ENCODE data around the gene CCDC74B. TPM values are rescaled to one million over a fixed set of nuclear protein-coding genes. Genes with fewer than 3 reads are reported as not detected.
"Not testable (repeated sequence)": the region's sequence is repeated elsewhere in the genome, so short reads cannot be mapped to it uniquely, and the experiment has no call there.

Gene CCDC74B
- total RNA-seq, 1 experiment from 2014 or later: 2.4 TPM

- Histone ChIP-seq H3K4me1 (replicated peaks; ENCODE audit: insufficient read depth) (no peaks in the 10 kb centered on the region), H3K9me3 (ENCODE audit: insufficient read depth, low read depth) (no peaks in the 10 kb centered on the region), H3K4me3 (no peak overlapping the region), H3K79me2 (ENCODE audit: low read depth) (no peaks in the 10 kb centered on the region), H3K27ac (no peak overlapping the region), H3K27me3 (ENCODE audit: insufficient read depth, low read depth) (no peaks in the 10 kb centered on the region), H3K36me3 (ENCODE audit: low read depth) (peaks cover 5% of the 10 kb centered on the region; the same call in 1 of the 2 replicates), H4K20me1 (ENCODE audit: insufficient read depth) (no peaks in the 10 kb centered on the region), H2AFZ (no peak overlapping the region), H3K9me2 (ENCODE audit: insufficient read depth) (no peaks in the 10 kb centered on the region), H3K4me2 (no peak overlapping the region), H3F3A (ENCODE audit: insufficient read depth, low read depth) (no peaks in the 10 kb centered on the region)
- BruUV-seq (replicated peaks): no TSS peak
- ChIA-PET POLR2A (ENCODE audit: unreplicated experiment) (no interaction called here), CTCF (no interaction called here)
- DNase-seq: no peak
- intact Hi-C loops (cut with micrococcal nuclease; ENCODE audit: unreplicated experiment): no loop called here
- TF ChIP-seq CTCF (conservative IDR thresholded peaks at IDR 0.05): no peak
- TF ChIP-seq EZH2 (IDR thresholded peaks at IDR 0.05; ENCODE audit: low read depth): no peak
These were observed 18.1 kb upstream of the CCDC74B start for GRCh38 chr2:130162968-130163367.

- H3K27ac ChIP-seq; H3F3A ChIP-seq (ENCODE audit: insufficient read depth, low read depth); H3K4me1 ChIP-seq (replicated peaks; ENCODE audit: insufficient read depth); DNase-seq; POLR2A ChIA-PET (ENCODE audit: unreplicated experiment); H3K4me2 ChIP-seq; H3K9me3 ChIP-seq (ENCODE audit: insufficient read depth, low read depth); CTCF ChIA-PET; H2AFZ ChIP-seq; BruUV-seq (replicated peaks); H3K4me3 ChIP-seq; H3K9me2 ChIP-seq (ENCODE audit: insufficient read depth); H3K27me3 ChIP-seq (ENCODE audit: insufficient read depth, low read depth); H3K79me2 ChIP-seq (ENCODE audit: low read depth); H4K20me1 ChIP-seq (ENCODE audit: insufficient read depth); H3K36me3 ChIP-seq (ENCODE audit: low read depth); intact Hi-C loops (cut with micrococcal nuclease; ENCODE audit: unreplicated experiment): not testable (repeated sequence)
These were observed 17.6 kb upstream of the CCDC74B start for GRCh38 chr2:130162486-130162885.

- H2AFZ ChIP-seq; H3K9me3 ChIP-seq (ENCODE audit: insufficient read depth, low read depth); H3K4me1 ChIP-seq (replicated peaks; ENCODE audit: insufficient read depth); H3K27me3 ChIP-seq (ENCODE audit: insufficient read depth, low read depth); H3K4me3 ChIP-seq; POLR2A ChIA-PET (ENCODE audit: unreplicated experiment); DNase-seq; H3K79me2 ChIP-seq (ENCODE audit: low read depth); H3F3A ChIP-seq (ENCODE audit: insufficient read depth, low read depth); H4K20me1 ChIP-seq (ENCODE audit: insufficient read depth); H3K4me2 ChIP-seq; H3K36me3 ChIP-seq (ENCODE audit: low read depth); H3K27ac ChIP-seq; CTCF ChIA-PET; H3K9me2 ChIP-seq (ENCODE audit: insufficient read depth); intact Hi-C loops (cut with micrococcal nuclease; ENCODE audit: unreplicated experiment); BruUV-seq (replicated peaks): not testable (repeated sequence)
These were observed 16.2 kb upstream of the CCDC74B start for GRCh38 chr2:130160838-130161705.

- no peak overlapping the region for H2AFZ ChIP-seq
- no peak overlapping the region for H3K4me2 ChIP-seq
- no peaks in the 10 kb centered on the region for H3K4me1 ChIP-seq (replicated peaks; ENCODE audit: insufficient read depth)
- no peak for TF ChIP-seq CTCF (conservative IDR thresholded peaks at IDR 0.05)
- no peak for TF ChIP-seq EZH2 (IDR thresholded peaks at IDR 0.05; ENCODE audit: low read depth)
- no peaks in the 10 kb centered on the region for H3K79me2 ChIP-seq (ENCODE audit: low read depth)
- H3K27ac ChIP-seq: no peak overlapping the region
- ChIA-PET POLR2A (ENCODE audit: unreplicated experiment) (no interaction called here), CTCF (no interaction called here)
- no peak for DNase-seq
- H3K9me3 ChIP-seq (ENCODE audit: insufficient read depth, low read depth): no peaks in the 10 kb centered on the region
- H3K4me3 ChIP-seq: no peak overlapping the region
- intact Hi-C loops (cut with micrococcal nuclease; ENCODE audit: unreplicated experiment): no loop called here
- no TSS peak for BruUV-seq (replicated peaks)
- no peaks in the 10 kb centered on the region for H3K27me3 ChIP-seq (ENCODE audit: insufficient read depth, low read depth)
- H3K36me3 ChIP-seq (ENCODE audit: low read depth): no peaks in the 10 kb centered on the region
- H3F3A ChIP-seq (ENCODE audit: insufficient read depth, low read depth): no peaks in the 10 kb centered on the region
- no peaks in the 10 kb centered on the region for H3K9me2 ChIP-seq (ENCODE audit: insufficient read depth)
- no peaks in the 10 kb centered on the region for H4K20me1 ChIP-seq (ENCODE audit: insufficient read depth)
These were observed 15.2 kb upstream of the CCDC74B start for GRCh38 chr2:130160131-130160530.

GRCh38 chr2:130159376-130159775 lies 14.5 kb upstream of the CCDC74B start:
- H3K4me1 ChIP-seq (replicated peaks; ENCODE audit: insufficient read depth); H3K9me2 ChIP-seq (ENCODE audit: insufficient read depth); DNase-seq; H3K36me3 ChIP-seq (ENCODE audit: low read depth); H3K4me2 ChIP-seq; POLR2A ChIA-PET (ENCODE audit: unreplicated experiment); H3K79me2 ChIP-seq (ENCODE audit: low read depth); H3K9me3 ChIP-seq (ENCODE audit: insufficient read depth, low read depth); H2AFZ ChIP-seq; intact Hi-C loops (cut with micrococcal nuclease; ENCODE audit: unreplicated experiment); H3K27ac ChIP-seq; BruUV-seq (replicated peaks); H3K4me3 ChIP-seq; H4K20me1 ChIP-seq (ENCODE audit: insufficient read depth); H3F3A ChIP-seq (ENCODE audit: insufficient read depth, low read depth); H3K27me3 ChIP-seq (ENCODE audit: insufficient read depth, low read depth); CTCF ChIA-PET: not testable (repeated sequence)

Measured in PC-9 (cell line).